SK-N-DZ (cell line): ENCODE measurements around the gene MGA. TPM values are rescaled to one million over a fixed set of nuclear protein-coding genes. Genes with fewer than 3 reads are reported as not detected.

Experiments used
- DNase-seq: peaks from one replicate; pipeline ENCODE4 v3.0.0-alpha.2; 2015; ENCODE audit warnings: low spot score
- polyA plus RNA-seq, 2 experiments: library from polyadenylated mRNA; depleted of rRNA; stranded (reverse); fragments of >200 nt; gene quantifications; 2 replicates each; pipeline ENCODE4 v1.2.3, GENCODE V29; 2014

Gene MGA
- polyA plus RNA-seq (2014; cell fraction: cytosol; rRNA removed), result 10.1 and 12.4 TPM in 2 replicates
- 15.7 and 18.8 TPM in 2 replicates for polyA plus RNA-seq (2014; cell fraction: nucleus; rRNA removed)

DNA sequence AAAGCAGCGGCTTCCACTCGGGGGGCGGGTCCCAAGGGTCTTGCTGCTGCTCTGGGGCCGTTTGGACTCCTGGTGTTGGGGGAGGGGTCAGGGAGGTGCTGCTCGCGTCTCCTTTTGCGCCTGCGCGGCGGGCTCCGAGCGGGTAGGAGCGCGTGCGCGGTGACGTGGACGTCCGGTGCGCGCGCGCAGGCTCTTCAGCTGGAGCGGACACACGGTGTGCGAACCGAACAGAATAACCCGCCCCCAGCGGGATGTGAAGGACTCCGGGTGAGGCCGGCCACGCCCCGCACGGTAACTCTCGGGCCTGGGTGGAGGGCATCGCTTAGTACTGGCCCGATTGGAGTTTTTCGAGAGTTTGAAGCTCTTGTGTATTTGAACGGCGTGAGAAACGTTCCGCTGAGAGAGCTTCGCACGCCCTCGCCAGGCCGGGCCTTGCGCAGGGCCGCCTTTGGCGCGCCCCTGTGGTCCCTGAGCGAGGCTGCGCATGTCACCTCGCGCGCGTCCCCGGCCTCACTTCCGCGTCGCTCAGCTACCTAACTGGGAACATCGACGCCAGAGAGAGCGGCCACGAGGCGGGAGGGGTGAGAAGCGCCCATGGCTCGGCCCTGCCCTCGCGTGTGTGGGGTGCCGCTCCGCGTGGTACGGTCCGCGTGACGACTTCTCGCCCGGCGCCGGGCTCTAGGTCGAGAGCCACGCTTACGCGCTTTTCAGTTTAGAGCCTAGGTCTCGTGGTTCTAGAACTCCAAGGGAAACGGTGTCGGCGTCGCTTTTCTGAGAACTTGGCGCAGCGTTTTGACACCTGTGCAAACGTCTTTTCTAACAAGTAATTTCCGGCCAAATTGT lies at the start of gene MGA:
TSS of gene MGA (plus strand) at position 171 of the 843 bp plus-strand sequence.
- peak; percentile 94 for DNase-seq

DNA sequence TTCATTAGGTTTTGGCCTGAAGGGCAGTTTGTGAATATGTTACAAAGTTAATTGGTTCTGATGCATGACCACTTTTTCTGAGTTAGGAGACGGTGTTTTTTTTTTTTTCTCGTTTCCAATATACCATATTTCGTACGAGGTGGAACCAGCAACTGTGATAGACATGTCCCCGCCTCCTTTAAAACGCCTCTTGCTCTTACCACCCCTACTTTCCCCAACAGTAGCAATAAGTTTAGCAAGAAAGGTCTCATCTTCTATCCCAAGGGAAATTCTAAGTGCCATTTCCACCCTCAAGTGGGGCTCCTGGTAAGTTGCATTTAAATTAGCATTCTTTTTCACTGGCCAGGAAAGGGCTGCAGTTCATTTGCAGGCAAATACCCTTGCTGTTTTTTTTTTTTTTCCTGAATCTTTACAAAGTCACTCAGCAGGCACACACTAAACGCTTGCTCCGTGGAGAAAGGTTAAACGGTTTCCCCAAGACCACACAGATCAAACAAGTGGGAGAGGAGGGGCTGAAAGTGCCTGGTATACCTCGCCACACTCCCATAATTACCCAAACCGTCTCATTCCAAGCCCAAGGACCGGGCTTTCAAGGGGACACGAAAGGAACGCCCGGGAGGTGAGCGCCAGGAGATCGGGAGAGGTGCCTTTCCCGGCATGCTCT lies 39.5 kb upstream of the MGA start:
- no peak for DNase-seq

DNA sequence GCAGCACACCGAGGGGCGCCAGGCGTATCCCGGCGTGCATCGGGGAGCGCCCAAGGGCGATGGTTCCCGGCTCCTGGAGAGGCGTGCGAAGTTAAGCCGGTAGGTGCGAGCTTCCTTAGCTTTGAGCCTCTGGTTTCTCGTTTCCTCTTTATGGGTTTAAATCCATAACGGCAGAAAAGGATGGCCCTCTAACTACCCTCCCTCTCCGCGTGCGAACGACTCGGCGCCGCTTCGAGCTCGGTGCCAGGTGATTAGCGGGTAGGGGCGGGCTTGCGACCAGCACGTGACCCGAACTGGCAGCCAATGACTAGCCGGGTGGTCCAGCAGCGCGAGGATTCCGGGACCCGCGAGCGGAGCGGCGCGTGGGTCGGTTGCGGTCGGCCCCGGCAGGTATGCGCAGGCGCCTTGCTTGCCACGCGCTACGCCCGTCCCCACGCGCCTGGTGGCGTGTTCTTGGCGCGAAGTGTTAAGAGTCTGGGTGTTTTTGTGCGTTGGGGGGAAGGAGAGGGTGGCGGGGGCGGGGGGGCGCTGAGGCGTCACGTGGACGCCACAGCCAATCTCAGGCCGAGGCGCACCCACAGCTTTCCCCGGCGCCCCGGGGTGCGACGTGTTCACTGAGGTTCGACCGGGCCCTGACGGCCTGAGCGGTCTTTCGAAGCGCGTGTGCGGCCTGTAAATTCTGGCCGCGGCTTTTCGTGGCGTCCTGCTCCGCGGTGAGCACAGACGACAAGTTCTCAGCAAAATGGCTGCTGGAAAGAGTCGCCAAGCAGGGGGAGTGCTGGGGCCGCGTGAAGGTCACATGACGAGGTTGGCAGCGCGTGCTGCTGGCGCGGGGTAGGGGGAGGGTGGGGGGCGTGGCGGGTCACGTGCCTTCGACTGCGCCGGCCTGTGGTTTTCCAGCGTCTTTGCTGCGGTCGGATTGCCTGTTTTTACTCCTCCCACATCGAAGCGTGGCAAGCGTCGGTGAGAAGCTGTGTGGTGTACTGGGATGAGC lies 38.7 kb upstream of the MGA start:
- DNase-seq, result peak; percentile 77

DNA sequence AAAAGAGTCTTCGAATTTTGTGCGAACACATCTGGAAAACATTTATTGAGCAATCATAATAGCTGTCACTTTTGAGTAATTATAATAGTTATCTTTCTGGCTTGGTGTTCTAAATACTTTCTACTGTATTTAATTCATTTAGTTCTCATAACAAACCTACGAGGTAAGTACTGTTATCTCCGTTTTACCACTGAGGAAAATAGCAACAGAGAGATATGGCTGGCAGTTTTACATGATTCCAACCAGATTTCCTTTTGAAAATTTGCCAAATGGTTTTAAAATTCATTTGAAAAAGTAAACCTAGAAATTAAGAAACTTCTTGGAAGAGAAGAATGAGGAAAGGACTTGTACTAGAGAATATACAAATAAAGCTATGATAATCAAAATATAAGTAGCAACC lies 37.3 kb upstream of the MGA start:
- DNase-seq, result no peak

DNA sequence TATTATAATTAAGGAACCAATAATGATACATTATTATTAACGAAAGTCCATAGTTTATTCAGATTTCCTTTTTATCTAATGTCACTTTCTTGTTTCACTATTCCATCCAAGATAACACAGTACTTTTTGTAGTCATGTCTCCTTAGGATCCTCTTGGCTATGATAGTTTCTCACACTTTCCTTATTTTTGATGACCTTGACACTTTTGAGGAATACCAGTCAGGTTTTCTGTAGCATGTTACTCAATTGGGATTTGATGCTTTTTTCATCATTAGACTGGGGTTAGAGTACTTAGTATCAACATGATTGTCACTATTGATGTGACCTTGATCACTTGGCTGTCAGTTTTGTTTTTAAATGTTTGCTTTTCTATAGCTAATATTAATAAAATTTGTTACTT lies 33.0 kb upstream of the MGA start:
- no peak for DNase-seq

DNA sequence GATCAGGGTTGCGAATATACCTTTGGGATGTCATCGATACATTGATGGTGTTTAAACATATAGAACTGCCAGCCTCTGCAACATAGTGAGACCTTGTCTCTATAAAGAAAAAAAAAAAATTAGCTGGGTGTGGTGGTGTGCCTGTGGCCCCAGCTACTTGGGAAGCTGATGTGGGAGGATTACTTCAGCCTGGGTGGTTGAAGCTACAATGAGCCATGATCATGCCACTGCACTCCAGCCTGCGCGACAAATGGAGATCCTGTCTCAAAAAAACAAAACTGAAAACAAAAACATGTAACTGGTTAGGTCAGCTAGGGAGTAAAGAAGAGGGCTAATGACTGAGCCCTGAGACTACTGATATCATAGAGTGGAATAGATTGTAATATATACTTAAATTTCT lies 30.7 kb upstream of the MGA start:
- no peak for DNase-seq

DNA sequence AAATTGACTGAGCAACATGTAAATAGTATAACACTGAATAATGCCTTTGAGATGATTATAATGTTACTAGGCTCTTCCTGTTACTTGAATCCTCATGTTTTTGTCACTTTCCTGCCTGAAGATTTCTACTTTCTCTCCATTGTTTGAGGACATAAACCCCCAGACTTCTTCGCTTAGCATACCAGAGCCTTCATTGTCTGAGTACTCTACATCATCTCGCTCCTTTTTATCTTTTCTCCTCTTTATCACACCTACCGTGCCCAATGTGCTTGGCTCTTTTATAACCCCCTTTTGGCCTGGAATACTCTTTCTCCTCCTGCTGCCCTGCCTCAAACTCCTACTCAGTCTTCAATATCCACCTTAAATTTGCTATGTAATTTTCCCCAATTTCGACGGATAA lies 30.3 kb upstream of the MGA start:
- DNase-seq, result no peak

DNA sequence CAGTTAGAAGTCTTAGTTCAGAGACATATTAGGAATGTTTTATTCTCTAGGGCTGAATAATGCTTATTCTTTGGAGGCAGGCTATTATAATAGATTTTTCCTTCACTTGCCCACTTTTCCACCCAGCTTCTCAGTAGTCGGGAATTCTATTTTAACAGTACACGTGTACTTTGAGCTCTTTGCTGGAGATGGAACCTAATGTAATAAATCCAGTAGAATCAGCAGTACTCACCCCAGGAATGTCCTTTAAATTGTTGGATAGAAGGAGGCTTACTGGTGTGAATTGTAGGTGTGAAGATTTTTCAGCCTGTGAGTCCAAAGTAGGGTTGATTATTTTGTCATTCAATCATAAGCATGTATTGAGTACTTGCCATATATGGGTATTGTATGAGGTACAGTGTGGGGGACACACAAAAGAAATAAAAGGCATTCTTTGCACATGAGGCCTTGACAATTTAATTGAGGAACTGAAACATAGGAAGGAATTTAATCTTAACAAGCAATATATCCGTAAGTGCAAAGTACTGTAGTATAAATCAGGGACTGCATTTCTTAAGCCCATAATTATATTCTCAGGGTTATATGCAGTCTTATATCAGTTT lies 29.5 kb upstream of the MGA start:
- DNase-seq, result no peak

DNA sequence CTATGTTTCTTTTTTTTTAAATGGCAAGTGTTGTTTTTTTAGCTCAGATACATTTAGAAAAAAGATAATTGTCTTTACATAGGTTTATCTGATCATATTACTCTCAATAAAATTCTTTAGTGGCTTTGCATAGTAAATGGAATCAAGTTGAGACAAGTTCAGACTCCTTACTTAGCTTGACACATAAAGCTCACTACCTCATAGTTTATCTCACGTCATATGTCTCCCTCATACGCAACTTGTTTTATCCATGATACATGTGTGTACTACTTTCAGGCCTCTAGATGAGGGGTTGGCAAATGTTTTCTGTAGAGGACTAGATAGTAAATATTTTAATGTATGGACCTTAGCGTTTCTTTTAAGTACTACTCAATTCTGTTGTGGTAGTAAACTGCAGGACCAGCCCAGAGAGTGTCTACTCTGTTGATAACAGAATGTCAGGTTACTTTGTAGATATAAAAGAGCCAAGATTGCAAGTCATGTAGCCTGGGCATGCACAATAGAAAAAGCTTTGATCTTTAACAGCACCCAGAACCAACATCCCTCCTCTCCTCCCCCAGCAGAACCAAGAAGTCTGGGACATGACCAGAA lies 28.2 kb upstream of the MGA start:
- DNase-seq, result no peak

DNA sequence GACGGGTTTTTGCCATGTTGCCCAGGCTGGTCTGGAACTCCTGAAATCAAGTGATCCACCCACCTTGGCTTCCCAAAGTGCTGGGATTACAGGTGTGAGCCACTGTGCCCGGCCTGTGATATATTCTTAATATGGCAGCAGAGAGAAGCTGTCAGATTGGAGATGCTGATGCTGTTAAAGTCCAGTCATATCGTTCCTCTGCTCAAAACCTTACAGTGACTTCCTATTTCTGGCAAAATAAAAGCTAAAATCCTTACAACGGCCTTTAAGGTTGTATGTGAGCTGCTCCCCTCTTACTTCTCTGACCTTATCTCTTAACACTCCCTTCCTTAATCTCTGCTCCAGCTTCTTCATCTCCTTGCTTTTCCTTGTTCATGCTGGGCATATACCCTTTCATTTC lies 26.6 kb upstream of the MGA start:
- no peak for DNase-seq

DNA sequence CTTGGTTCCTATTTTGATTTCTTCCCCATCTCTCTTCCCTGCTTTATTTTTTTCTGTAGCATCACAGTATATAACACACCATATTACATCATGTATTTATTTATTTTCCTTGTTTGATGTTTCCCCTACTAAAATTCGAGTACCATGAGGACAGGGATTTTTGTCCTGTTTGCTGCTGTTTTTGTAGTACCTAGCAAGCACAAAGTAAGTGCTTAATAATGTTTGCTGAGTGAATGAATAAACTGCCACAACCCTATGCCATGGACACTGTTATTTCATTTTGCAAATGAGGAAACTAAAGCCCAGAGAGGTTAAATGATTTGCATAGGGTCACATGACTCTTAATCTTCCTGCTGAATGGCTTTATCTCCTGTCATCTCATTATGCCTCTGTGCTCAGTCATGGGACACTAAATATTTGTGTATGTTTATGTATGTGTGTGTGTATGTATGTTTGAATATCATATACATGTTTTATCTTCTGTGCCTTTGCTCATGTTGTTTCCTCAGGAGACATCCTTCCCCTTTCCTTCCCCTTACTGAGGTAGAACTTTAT lies 26.1 kb upstream of the MGA start:
- no peak for DNase-seq

DNA sequence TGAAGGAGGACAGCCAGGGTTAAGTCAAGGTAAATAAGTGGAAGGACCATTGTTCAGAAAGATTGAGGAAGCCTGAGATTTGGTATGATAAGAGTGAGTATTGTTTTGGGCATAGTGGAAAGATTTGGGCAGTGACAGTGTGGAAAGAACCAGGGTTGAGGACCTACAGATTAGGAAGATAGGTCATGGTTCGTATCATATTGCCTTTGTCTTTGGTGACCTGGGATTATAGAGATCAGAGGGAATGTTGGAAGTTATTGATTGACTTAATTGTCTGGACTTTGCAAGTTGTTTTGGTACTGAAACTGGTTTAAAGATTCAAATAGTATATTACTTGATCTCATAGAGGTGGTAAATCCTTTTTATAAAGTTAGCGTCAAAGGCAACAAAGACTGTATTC lies 23.1 kb upstream of the MGA start:
- DNase-seq, result no peak

DNA sequence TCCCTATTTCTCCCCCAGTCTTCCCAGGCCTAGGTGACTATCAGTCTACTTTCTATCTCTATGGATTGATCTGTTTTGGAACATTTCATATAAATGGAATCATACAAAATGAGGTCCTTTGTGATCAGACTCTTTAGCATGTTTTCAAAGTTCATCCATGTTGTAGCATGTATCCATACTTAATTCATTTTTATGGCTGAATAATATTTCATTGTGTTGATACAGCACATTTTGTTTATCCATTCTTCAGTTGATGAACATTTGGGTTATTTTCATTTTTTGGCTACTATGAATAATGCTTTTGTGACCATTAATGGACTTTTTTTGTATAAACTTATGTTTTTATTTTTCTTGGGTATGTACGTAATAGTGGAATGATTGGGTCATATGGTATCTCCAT lies 19.2 kb upstream of the MGA start:
- no peak for DNase-seq

DNA sequence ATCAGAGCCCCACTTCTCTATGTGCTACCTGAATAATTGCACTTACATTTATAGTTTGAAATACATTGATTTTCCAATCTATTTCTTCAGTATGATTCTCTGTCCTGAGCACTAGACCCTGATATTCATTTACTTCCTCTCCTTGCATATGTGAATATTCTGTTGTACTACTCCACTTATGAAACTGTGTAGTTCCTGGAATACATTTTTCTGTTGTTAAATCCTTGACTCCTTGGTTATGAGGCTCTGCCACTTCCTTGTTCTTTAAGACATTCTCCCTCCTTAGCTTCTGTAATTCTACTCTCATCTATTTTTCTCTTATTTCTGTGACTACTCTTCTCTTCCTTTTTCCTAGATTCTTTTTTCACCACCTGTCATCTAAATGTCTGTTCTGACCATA lies 12.9 kb upstream of the MGA start:
- no peak for DNase-seq

DNA sequence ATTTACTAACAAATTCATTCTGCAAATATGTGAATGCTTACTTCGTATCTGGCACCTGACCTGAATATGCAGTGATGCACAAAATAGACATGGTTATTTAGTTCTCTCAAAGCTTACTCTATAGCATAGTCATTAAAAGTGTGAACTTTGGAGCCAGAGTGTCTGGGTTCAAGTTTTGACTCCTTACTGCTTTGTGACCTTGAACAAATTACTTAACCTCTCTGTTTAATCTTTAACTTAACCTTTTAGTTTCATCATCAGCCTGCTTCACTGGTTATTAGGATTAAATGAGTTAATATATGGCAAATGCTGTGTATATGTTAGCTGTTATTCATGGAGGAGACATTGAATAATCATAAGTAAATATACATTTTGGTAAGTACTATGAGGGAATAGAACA lies 12.1 kb upstream of the MGA start:
- no peak for DNase-seq

DNA sequence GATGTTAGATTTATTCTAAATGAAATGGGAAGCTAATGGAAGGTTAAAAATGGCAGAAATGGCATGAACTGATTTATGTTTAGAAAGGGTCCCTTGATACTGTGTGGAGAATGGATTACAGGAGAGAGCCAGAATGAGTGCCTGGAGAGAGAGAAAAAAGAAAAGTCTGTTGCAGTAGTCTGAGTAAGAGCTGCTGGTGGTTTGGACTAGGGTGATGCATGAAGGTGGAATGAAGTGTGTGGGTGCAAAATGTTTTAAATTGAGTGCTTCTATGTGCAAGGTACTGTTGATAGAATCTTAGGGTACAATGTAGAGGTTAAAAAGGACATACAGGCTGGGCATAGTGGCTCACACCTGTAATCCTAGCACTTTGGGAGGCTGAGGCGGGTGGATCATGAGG lies 11.4 kb upstream of the MGA start:
- no peak for DNase-seq

DNA sequence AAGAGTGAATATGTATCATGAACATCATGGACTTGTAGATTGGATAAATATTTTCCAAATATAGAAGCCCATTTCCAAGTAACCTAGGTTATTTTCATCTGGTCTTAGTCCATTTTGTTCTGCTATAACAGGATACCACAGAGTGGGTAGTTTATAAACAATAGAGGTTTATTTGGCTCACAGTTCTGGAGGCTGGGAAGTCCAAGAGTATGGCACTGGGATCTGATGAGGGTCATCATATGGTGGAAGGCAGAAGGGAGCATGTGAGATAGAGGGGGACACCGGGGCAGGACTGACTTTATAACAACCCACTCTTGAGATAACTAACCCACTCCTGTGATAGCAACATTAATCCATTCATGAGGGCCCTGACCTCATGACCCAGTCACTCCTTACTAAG lies 9.4 kb upstream of the MGA start:
- no peak for DNase-seq

DNA sequence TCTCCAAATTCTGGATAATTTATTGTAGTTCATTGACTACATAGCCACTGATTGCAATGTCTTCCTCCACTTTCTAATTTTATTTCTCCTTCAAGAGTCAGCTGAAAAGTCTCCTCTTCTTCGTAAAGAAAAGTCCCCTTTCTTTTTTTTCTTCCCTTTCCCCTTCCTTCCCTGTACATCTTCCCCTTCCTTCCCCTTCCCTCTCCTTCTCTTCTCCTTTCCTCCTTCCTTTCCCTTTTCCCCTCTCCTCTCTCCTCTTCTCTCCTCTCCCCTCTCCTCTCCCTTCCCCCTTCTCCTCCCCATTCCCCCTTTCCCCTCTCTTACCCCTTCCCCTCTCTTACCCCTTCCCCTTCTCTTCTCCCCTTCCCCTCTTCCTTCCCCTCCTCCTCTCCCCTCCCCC lies 8.8 kb upstream of the MGA start:
- DNase-seq, result no peak

DNA sequence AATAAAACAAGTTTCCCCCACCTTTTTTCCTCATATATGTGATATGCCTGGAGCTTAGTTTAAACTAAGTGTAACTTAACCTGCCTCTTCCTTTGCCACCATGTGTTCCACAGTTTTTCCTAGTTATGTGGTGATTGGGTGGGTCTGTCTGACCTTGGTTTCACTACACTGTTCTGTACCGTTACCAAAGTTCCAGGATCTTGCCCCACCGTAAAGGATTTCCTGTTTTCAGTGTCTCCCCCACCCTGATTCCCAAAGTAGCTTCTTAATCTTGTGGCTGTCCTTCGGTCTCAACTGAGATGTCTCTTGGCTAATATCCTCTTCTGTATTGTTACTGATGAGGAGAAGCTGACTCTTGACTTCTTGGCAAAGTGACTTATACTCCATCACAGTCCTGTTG lies 6.4 kb upstream of the MGA start:
- DNase-seq, result no peak

DNA sequence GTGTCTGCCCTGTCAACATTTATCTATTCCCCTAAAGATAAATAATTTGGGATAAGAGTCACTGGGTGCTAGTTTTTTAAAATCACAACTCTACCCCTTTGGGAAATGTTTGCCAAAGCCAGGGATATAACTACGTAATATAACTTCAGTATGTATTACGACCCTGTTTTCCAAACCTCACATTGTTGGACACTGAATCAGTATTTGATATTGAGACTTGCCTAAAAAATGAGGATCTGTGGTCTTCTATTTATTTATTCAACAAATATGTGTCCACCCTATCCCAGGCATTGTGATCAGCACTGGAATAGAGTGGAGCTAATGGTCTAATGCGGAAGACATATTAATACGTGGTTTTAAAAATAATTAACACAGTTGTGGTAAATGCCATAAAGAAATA lies 4.5 kb upstream of the MGA start:
- DNase-seq, result no peak

DNA sequence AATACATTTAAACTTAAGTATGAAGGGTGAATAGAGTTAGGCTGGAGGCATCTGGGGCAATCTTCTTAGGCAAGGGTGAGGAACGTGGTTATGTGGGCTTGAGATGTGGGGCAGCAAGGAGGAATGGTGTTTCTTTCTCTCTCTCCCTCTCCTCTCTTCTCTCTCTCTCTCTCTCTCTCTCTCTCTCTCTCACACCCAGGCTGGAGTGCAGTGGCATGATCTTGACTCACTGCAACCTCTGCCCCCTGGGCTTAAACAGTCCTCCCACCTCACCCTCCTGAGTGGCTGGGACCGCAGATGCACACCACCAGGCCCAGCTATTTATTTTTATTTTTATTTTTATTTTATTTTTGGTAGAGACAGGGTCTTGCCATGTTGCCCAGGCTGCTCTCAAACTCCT lies 4.0 kb upstream of the MGA start:
- DNase-seq, result no peak
